HAP-1 (cell line): ENCODE data around the gene CYP3A4.
"Not testable (repeated sequence)": the region's sequence is repeated elsewhere in the genome, so short reads cannot be mapped to it uniquely, and the experiment has no call there.

Source experiments
- DNase-seq, 2 experiments: peaks; one replicate each; pipeline ENCODE4 v3.0.0-alpha.2; 2016 to 2020; ENCODE audit warnings: low spot score in 2 of 2
- H3K27me3 ChIP-seq: fragments of 250-450 bp; sonication (Bioruptor Pico); 2 replicates; pipeline ENCODE4 v1.5.1; 2020; ENCODE audit warnings: low read depth, mild to moderate bottlenecking, moderate library complexity
- H3K36me3 ChIP-seq: fragments of 250-450 bp; sonication (Bioruptor Pico); replicated peaks from 2 replicates; pipeline ENCODE4 v1.5.1; 2020; ENCODE audit warnings: mild to moderate bottlenecking
- H3K4me1 ChIP-seq: fragments of 250-450 bp; sonication (Bioruptor Pico); 2 replicates; pipeline ENCODE4 v1.5.1; 2020; ENCODE audit warnings: mild to moderate bottlenecking
- H3K4me3 ChIP-seq: fragments of 250-450 bp; sonication (Bioruptor Pico); 2 replicates; pipeline ENCODE4 v1.5.1; 2020; ENCODE audit warnings: mild to moderate bottlenecking, moderate library complexity
- H3K9me3 ChIP-seq: fragments of 250-450 bp; sonication (Bioruptor Pico); 2 replicates; pipeline ENCODE4 v1.5.1; 2020; ENCODE audit warnings: mild to moderate bottlenecking, moderate library complexity
- in situ Hi-C: fragments of 300-500 bp; cut with MboI; formaldehyde crosslinking; loops from 3 replicates; pipeline ENCODE4 v1.14.3; 2020; ENCODE audit warnings: low sequenced_read_pairs, inconsistent platforms, mixed read lengths

The CYP3A4 gene

GRCh38 chr7:99762680-99763327 lies 21.2 kb downstream of the CYP3A4 start:
- no peak for DNase-seq
- Histone ChIP-seq H3K27me3 (peaks cover 2% of the 10 kb centered on the region; the same call in 1 of the 2 replicates), H3K4me3 (no peak overlapping the region), H3K9me3 (no peaks in the 10 kb centered on the region), H3K4me1 (no peaks in the 10 kb centered on the region), H3K36me3 (no peaks in the 10 kb centered on the region)
- in situ Hi-C loops = no loop called here

DNA sequence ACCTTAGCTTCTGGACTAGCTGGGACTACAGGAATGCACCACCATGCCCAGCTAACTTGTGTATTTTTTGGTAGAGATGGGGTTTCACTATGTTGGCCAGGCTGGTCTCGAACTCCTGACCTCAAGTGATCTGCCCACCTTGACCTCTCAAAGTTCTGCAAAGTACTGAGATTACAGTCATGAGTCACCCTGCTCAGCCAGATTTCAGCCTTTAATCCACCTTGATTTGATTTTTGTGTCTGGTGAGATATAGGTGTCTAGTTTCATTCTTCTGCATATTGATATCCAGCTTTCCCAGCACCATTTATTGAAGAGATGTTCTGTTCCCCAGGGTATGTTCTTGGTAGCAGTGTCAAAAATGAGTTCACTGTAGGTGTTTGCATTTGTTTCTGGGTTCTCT lies 28.9 kb downstream of the CYP3A4 start:
- Histone ChIP-seq H3K4me1 (no peaks in the 10 kb centered on the region), H3K9me3 (no peaks in the 10 kb centered on the region; the same call in 1 of the 2 replicates), H3K4me3 (no peak overlapping the region), H3K27me3 (peaks cover 5% of the 10 kb centered on the region; the same call in 1 of the 2 replicates), H3K36me3 (no peaks in the 10 kb centered on the region)
- DNase-seq = no peak
- in situ Hi-C loops = no loop called here

DNA sequence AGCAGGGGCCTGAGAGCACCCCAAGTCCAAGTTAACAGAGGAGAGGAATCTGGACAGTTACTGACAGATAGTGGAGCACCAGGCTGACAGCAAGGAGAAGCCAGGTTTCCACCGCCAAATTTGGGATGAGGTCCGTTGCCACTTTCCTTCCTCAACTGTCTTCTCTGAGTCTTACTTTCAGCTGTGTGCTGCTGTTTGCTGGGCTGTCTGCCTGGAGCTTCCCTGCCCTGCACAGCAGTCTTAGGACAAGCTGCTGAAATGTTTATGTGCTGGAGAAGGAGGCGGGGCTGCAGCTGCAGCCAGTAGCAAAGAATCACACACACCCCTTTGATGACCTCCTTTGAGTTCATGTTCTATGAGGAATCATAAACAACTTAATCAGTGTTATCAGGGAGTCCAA lies 31.6 kb downstream of the CYP3A4 start:
- in situ Hi-C loops = no loop called here
- peaks cover 8% of the 10 kb centered on the region; the same call in 1 of the 2 replicates for H3K27me3 ChIP-seq
- H3K4me3 ChIP-seq = no peak overlapping the region
- H3K4me1 ChIP-seq = no peaks in the 10 kb centered on the region
- H3K9me3 ChIP-seq = no peaks in the 10 kb centered on the region
- DNase-seq = no peak
- H3K36me3 ChIP-seq = no peaks in the 10 kb centered on the region

DNA sequence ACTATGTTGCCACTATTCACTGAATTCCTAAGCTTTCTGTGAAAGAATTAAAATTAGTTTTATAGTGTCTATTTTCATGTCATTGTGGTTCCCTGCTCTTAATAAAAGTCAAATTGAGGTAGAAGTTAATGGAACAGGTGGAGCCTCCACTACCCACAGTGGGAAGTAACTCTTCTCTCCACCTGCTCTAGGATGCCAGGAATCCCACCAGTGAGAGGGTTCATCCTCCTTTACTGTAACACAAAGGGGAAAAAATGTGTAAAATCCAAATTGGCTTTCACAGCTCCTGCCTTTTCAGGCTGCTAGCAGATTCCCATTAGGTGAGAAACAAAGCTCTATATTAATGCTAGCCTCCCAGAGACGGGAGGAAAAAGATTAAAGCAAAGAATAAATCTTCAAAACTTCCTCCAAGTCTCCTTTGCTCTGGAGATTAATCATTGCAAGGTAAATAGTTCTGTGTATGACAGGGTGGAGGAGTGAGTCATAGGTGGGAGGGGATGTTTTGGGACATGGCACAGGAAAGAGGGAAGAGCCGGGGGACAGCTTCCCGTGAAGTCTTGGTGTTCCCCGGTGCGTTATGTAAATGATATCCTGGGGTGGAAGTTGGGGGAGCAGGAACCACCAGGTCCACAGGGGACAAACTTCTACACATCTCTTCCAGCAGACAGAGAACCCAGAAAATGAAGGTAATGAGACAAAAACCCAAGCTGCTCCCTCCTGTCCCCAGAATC lies 32.5 kb downstream of the CYP3A4 start:
- H3K4me3 ChIP-seq, H3K4me1 ChIP-seq, in situ Hi-C loops, DNase-seq, H3K27me3 ChIP-seq, H3K36me3 ChIP-seq, H3K9me3 ChIP-seq: not testable (repeated sequence)

DNA sequence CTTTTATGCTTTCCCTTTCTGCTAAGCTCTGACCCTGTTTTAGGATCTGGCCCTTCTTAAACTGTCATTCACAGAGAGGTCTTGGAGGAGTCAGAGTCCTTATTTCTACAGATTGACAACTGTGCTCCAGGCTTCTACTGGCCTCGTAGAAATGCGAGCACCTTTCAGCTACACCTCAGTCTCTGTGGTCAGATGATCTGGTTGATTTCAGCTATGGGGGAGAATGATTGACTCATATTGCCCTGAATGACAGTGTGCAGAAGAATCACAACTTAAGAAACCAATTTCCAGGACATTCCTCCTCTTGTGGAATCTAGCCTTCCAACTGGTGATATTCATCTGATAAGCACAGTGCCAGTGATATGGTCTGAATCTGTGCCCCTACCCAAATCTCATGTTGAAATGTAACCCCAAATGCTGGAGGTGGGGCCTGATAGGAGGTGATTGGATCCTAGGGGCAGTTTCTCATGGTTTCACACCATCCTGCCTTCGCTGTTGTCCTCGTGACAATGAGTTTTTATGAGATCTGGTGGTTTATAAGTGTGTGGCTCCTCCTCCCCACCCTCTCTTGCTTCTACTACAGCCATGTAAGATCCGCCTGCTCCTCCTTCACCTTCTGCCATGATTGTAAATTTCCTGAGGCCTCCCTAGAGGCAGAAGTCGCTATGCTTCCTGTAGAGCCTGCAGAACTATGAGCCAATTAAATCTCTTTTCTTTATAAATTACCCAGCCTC lies 35.0 kb downstream of the CYP3A4 start:
- no peak for DNase-seq
- H3K36me3 ChIP-seq = no peaks in the 10 kb centered on the region
- in situ Hi-C loops = no loop called here

GRCh38 chr7:99746915-99747314 lies 37.1 kb downstream of the CYP3A4 start:
- H3K9me3 ChIP-seq, in situ Hi-C loops, DNase-seq, H3K4me3 ChIP-seq, H3K27me3 ChIP-seq, H3K36me3 ChIP-seq, H3K4me1 ChIP-seq: not testable (repeated sequence)

More for the DNA sequence above, 35.0 kb downstream of the CYP3A4 start:
- Histone ChIP-seq H3K9me3 (no peaks in the 10 kb centered on the region), H3K4me1 (no peaks in the 10 kb centered on the region), H3K27me3 (peaks cover 14% of the 10 kb centered on the region), H3K4me3 (no peak overlapping the region)

DNA sequence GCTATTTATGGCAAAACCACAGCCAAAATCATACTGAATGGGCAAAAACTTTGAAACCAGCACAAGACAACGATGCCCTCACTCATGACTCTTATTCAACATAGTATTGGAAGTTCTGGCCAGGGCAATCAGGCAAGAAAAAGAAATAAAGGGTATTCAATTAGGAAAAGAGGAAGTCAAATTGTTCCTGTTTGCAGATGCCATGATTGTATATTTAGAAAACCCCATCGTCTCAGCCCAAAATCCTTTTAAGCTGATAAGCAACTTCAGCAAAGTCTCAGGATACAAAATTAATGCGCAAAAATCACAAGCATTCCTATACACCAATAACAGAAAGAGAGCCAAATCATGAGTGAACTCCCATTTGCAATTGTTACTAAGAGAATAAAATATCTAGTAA lies 38.6 kb downstream of the CYP3A4 start:
- H3K9me3 ChIP-seq, H3K27me3 ChIP-seq, in situ Hi-C loops, H3K4me1 ChIP-seq, H3K4me3 ChIP-seq, H3K36me3 ChIP-seq, DNase-seq: not testable (repeated sequence)

GRCh38 chr7:99742737-99743394 lies 41.1 kb downstream of the CYP3A4 start:
- in situ Hi-C loops = no loop called here
- H3K36me3 ChIP-seq = no peaks in the 10 kb centered on the region
- no peak overlapping the region for H3K4me3 ChIP-seq
- no peaks in the 10 kb centered on the region for H3K4me1 ChIP-seq
- DNase-seq = no peak
- H3K27me3 ChIP-seq = peaks cover 8% of the 10 kb centered on the region; the same call in 1 of the 2 replicates
- no peaks in the 10 kb centered on the region for H3K9me3 ChIP-seq

DNA sequence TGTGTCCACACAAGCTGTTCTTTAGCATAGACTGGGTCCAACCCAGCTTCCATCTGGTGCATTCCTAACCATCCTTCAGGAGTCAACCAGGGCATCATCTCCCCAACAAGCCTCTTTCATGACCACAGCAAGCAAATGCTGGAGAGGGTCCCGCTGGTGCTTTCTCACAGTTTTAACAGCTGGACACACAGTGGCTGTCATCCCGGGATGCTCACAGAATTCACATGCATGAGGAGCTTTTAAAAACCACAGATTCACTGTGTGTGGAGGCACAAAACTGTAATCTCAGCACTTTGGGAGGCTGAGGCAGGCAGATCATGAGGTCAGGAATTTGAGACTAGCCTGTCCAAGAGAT lies 42.6 kb downstream of the CYP3A4 start:
- H3K9me3 ChIP-seq = no peaks in the 10 kb centered on the region
- H3K27me3 ChIP-seq = peaks cover 6% of the 10 kb centered on the region; the same call in 1 of the 2 replicates
- no peaks in the 10 kb centered on the region for H3K36me3 ChIP-seq
- H3K4me1 ChIP-seq = no peaks in the 10 kb centered on the region
- no peak for DNase-seq
- H3K4me3 ChIP-seq = no peak overlapping the region
- in situ Hi-C loops = no loop called here

DNA sequence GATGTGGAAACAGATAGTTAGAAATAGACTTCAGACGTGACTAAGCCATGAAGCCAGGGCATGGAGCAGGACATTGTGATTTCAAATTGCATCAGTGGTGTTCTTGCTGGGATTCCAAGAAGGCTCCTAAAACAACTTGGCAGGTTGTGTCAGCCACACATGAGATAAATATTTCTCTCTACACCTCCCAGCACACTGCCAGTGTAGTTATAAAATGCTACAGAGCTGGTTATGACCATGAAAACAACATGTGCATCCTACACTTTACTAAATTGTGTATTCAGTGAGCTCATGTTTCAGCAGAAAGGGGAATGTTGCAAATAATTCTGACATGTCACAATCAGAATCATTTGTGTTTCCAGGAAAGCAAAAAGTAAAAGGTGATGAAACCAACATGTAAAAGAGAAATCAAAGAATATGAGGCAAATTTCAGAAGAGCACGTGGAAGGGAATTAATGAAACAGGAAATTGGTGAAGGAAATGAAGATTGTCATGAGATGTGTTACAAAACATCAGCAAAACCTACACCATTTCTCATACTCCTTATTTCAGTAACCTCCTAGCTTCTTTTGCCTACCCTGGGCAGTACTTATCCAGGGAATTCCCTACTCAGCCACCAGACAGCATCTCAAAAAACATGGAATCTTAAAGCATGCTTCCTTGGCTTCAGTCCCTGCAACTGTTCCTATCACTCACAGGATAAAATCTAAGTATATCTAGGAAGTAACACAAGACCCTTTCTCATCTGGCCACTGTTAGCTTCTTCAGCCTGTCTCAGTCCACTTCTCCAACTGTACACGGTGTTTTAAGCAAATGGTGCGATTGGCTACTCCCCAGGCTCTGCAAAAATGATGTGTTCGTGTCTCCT lies 43.2 kb downstream of the CYP3A4 start:
- in situ Hi-C loops = no loop called here
- no peak for DNase-seq
- Histone ChIP-seq H3K9me3 (no peaks in the 10 kb centered on the region), H3K27me3 (peaks cover 6% of the 10 kb centered on the region; the same call in 1 of the 2 replicates), H3K4me3 (no peak overlapping the region), H3K36me3 (no peaks in the 10 kb centered on the region), H3K4me1 (no peaks in the 10 kb centered on the region)

DNA sequence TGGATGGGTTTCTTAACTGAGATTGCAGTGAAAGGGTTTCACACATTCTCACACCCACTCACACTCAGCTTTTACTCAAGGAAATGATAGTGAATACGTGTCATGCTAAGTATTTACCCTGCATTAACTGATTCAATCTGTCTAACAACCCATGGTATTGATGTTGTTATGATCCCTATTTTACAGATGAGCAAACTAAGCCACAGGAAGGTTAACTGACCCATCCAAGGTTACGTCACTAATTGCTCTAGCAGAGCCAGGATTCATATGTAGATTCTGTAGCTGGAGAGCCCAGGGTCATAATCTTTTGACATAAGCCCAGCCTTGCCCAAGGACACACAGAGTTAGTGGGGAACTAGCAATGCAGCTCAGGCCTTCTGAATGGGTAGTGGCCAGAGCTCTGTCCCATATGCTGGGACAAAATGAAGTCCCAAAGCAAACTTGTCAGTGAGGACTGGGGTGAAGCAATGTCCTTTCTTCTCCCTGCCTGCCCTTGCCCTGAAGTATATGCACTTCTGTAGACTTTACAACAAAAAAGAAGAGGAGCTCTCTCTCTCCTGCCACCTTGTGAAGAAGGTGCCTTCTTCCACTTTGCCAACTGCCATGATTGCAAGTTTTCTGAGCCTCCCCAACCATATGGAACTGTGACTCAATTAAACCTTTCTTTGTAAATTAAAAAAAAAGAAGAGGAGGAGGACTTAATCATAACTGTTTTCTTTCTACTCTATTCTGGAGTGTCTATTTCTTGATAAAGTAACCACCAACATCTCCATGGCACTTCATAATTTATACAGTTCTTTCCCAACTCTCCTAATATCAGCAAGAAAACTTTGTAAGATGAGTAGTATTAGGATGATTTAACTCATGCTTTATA lies 44.0 kb downstream of the CYP3A4 start:
- no peaks in the 10 kb centered on the region for H3K9me3 ChIP-seq
- in situ Hi-C loops = no loop called here
- H3K36me3 ChIP-seq = no peaks in the 10 kb centered on the region
- H3K27me3 ChIP-seq = 0 out of 2 replicates have a peak, but pooled peaks cover 4% of the 10 kb centered on the region
- no peak for DNase-seq
- no peaks in the 10 kb centered on the region for H3K4me1 ChIP-seq
- no peak overlapping the region for H3K4me3 ChIP-seq

- H3K27me3 ChIP-seq = no peaks in the 10 kb centered on the region
- no peak overlapping the region for H3K4me3 ChIP-seq
- in situ Hi-C loops = no loop called here
- H3K9me3 ChIP-seq = no peaks in the 10 kb centered on the region
- no peaks in the 10 kb centered on the region for H3K4me1 ChIP-seq
- no peaks in the 10 kb centered on the region for H3K36me3 ChIP-seq
- DNase-seq = no peak
Observed at GRCh38 chr7:99737726-99738125, 46.3 kb downstream of the CYP3A4 start.
